ENCODE results near the gene UBE2Q1.

DNA sequence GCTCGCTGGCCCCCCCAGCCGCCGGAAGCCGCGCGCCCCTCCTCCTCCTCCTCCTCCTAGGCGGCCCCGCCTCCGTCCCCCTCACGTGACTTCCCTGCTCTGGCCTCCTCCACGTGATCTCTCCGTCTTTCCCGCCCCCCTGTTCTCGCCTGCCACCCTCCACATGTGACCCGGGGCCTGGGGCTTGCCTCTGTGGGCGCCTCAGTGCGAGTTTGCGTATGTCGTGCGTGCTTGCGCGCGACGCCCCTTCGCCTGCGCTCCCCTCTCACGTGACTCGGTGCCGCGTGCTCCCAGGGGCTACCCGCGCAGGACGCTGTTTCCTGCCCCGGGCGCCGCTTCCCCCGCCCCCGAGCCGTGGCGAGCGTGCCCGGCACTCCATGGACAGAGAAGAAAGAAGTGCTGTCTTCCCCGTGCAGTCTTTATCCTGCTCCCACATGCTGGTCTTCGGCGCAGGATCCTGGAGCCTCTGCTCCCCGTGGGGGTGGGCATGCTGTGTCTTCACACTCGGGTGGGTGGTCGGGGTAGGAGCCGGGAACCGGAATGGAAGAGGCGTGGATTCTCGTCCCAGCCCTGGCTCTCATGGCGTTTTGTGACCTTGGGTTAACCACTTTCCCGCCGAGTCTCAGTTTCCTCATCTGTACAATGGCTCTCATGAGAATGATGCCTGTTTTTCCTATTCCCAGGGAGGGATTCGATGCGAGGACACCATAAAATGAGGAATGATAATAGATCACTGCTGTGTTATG, 431 bp upstream of the UBE2Q1 start:
- no peak for TF ChIP-seq EP300 (IDR thresholded peaks at IDR 0.05)
- TF ChIP-seq CTCF (IDR thresholded peaks at IDR 0.05): peak in 1 of 7 experiments; percentile 38
- TF ChIP-seq POLR2A (IDR thresholded peaks at IDR 0.05): no peak
